Loucy (cell line): ENCODE measurements around the gene LYL1.

Experiments
- EZH2phosphoT487 ChIP-seq: fragments of 200-600 bp; IDR thresholded peaks from 2 replicates; pipeline ENCODE4 v1.6.1; 2018; ENCODE audit warnings: antibody characterized with exemption, mild to moderate bottlenecking, moderate library complexity, borderline replicate concordance
- TF ChIP-seq, protein P1 (sequence below): fragments of 200-600 bp; sonication (generic); conservative IDR thresholded peaks from 2 replicates; pipeline ENCODE4 v1.5.1; 2014; ENCODE audit warnings: mild to moderate bottlenecking, antibody characterized with exemption, low read length

DNA sequence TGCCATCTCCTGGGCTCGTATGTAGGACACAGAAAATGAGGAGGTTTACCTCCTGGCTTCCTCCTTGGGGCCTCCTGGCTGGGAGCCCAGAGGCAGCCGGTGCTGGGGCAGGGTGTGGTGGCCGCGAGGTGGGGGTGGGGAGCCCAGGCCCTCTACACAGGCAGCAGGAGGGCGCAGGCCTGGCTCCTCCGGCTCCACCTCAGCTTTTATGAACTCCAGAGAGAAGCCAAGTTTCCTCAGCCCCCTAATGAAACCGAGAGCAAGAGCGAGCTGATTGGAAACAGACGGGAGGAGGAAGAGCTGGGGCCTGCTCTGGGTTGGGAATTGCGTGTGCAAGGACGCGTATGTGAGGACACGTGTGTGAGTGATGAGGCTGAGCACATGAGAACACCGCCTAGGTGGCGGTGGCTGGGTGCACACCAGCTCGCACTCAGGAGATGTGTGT, 23.1 kb downstream of the LYL1 start:
- TF ChIP-seq, protein P1, sequence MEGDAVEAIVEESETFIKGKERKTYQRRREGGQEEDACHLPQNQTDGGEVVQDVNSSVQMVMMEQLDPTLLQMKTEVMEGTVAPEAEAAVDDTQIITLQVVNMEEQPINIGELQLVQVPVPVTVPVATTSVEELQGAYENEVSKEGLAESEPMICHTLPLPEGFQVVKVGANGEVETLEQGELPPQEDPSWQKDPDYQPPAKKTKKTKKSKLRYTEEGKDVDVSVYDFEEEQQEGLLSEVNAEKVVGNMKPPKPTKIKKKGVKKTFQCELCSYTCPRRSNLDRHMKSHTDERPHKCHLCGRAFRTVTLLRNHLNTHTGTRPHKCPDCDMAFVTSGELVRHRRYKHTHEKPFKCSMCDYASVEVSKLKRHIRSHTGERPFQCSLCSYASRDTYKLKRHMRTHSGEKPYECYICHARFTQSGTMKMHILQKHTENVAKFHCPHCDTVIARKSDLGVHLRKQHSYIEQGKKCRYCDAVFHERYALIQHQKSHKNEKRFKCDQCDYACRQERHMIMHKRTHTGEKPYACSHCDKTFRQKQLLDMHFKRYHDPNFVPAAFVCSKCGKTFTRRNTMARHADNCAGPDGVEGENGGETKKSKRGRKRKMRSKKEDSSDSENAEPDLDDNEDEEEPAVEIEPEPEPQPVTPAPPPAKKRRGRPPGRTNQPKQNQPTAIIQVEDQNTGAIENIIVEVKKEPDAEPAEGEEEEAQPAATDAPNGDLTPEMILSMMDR: no peak
- TF ChIP-seq EZH2phosphoT487: no peak
